Keratinocyte (primary cell): Measurements from ENCODE around the gene EPB41L2.

ENCODE experiments used
- CTCF ChIP-seq, 3 experiments: IDR thresholded peaks in 1 of 3; conservative IDR thresholded peaks in 1 of 3; optimal IDR thresholded peaks in 1 of 3; 2 replicates in 2 of 3; 3 replicates in 1 of 3; pipeline versions ENCODE3 to v1.5.1; 2011; ENCODE audit warnings: low read length in 3 of 3, mild to moderate bottlenecking in 3 of 3, moderate library complexity in 2 of 3, control low read depth in 1 of 3, inconsistent platforms in 1 of 3; ENCODE audit not compliant: insufficient read depth in 2 of 3; ENCODE audit errors: extremely low read depth in 1 of 3
- EZH2 ChIP-seq: IDR thresholded peaks from one replicate; pipeline ENCODE4 v1.6.1; 2012; ENCODE audit warnings: inconsistent platforms, mild to moderate bottlenecking, low read length, moderate library complexity

GRCh38 chr6:130824978-130825694 is 237.9 kb downstream of the EPB41L2 start:
- no peak for TF ChIP-seq CTCF (optimal IDR thresholded peaks at IDR 0.05 in 1 of 3, IDR thresholded peaks at IDR 0.05 in 1 of 3, conservative IDR thresholded peaks at IDR 0.05 in 1 of 3; ENCODE audit: extremely low read depth in 1 of 3, insufficient read depth in 2 of 3, low read length in 3 of 3)
- no peak for TF ChIP-seq EZH2
